Stimulated activated effector memory CD8-positive, alpha-beta T cell treated with anti-CD3 and anti-CD28 coated beads, Interleukin-12 subunit alpha, Interleukin-12 subunit beta, amount 100 ng/mL, for 72 hours (primary cell): ENCODE results near the gene SERINC2.

Experiments
- ATAC-seq: fragments of 150-1000 bp; cut with Tn5 transposase; 2 replicates; pipeline ENCODE4 v1.10.0; 2021
- DNase-seq, 2 donors: peaks; one replicate each; pipeline ENCODE4 v3.0.0; 2021 to 2022; ENCODE audit warnings: low spot score in 2 of 2
- H3K27ac Mint-ChIP-seq: one replicate; pipeline ENCODE4 v1.8.0; 2022; ENCODE audit warnings: mild to moderate bottlenecking, mixed read lengths
- H3K36me3 Mint-ChIP-seq: one replicate; pipeline ENCODE4 v1.8.0; 2022; ENCODE audit warnings: mild to moderate bottlenecking, mixed read lengths
- H3K4me1 Mint-ChIP-seq: one replicate; pipeline ENCODE4 v1.8.0; 2022; ENCODE audit warnings: mixed read lengths
- H3K4me3 Mint-ChIP-seq: one replicate; pipeline ENCODE4 v1.8.0; 2022; ENCODE audit warnings: mild to moderate bottlenecking, mixed read lengths
- H3K9me3 Mint-ChIP-seq: one replicate; pipeline ENCODE4 v1.8.0; 2022; ENCODE audit warnings: mixed read lengths

SERINC2 gene

DNA sequence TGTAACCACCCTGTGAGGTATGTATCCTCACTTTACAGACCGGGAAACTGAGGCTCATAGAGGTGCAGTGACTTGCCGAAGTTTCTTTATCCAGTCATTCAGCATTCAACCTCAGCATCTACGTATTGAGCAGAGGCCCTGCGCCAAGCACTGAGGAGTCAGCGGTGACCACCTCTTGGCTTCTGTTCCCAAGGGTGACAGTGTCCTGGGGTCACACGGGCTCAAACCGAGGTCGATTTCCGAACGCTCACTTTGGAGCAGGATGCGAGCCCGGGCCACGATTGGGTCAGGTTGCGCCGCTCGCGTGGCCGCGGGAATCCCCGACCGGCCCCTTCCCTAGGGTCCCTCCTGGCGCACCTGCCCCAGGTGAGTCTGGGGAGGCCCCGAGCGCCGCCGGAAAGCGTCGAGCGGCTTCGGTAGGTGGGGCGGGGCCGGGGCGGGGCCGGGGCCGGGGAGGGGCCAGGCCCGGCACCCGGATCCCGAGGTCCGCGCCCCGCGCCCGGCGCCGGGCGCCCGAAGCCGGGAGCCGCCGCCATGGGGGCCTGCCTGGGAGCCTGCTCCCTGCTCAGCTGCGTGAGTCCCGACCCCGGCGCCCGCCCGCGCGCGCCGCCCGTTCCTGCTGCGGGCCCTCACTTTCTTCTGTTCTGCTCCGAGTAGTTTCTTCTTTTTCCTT is at the start of gene SERINC2:
Gene SERINC2 (plus strand): TSS at position 482 of the 673 bp plus-strand sequence. CDS start 53 bp downstream, at position 535.
- ATAC-seq (peak; percentile 55), DNase-seq (no peak)
- H3K36me3 Mint-ChIP-seq: no peaks in the 10 kb centered on the region
- H3K4me1 Mint-ChIP-seq: peaks cover 21% of the 10 kb centered on the region
- peak within 1 kb of the TSS; percentile 83 for H3K4me3 Mint-ChIP-seq
- H3K27ac Mint-ChIP-seq: peak within 1 kb of the TSS; percentile 30
- no peaks in the 10 kb centered on the region for H3K9me3 Mint-ChIP-seq

DNA sequence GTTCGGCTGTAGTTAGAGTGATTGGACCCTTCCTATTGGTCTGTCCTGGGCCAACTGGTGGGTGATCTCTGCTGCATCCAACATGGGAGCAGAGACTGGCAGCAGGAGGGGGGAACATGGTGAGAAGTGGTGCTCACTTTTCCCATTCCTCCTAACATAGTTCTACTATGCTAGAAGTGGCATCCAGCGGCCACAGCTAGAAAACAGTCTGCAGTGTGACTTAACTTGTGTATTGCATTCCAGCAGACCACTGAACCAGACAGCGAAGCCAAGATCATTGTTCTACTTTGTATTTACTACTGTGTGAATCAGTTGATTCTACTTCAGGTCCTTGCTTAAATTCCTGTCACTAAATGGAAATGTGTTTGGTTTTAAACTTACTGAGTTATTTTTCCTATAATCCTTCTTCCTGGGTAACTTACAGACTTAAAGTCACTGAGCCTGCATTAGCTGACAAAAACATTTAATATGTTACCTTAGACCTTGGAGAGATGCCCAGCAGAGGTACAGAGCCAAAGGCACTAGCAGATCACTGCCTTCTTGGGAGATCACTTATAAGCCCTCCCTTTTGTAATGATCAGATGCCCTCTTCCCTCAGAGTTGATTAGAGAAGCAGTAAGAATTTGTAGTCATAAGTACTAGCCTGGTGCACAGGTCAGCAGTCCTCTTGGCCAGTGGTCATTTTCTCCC is 48.3 kb upstream of the SERINC2 start:
- ATAC-seq (no peak), DNase-seq (no peak)
- no peak overlapping the region for H3K27ac Mint-ChIP-seq
- no peaks in the 10 kb centered on the region for H3K4me1 Mint-ChIP-seq
- no peaks in the 10 kb centered on the region for H3K9me3 Mint-ChIP-seq
- H3K36me3 Mint-ChIP-seq: peaks cover 29% of the 10 kb centered on the region
- no peak overlapping the region for H3K4me3 Mint-ChIP-seq

GRCh38 chr1:31366796-31367195 is 46.2 kb upstream of the SERINC2 start:
- peaks cover under 1% of the 10 kb centered on the region for H3K4me1 Mint-ChIP-seq
- ATAC-seq (no peak), DNase-seq (no peak)
- no peak overlapping the region for H3K4me3 Mint-ChIP-seq
- H3K27ac Mint-ChIP-seq: no peak overlapping the region
- H3K9me3 Mint-ChIP-seq: no peaks in the 10 kb centered on the region
- peaks cover 29% of the 10 kb centered on the region for H3K36me3 Mint-ChIP-seq

- Mint-ChIP-seq H3K4me3 (no peak overlapping the region), H3K9me3 (no peaks in the 10 kb centered on the region), H3K36me3 (peaks cover 24% of the 10 kb centered on the region), H3K4me1 (peaks cover 19% of the 10 kb centered on the region), H3K27ac (no peak overlapping the region)
- DNase-seq (no peak), ATAC-seq (no peak)
Observed at GRCh38 chr1:31368611-31369107, 44.4 kb upstream of the SERINC2 start.

DNA sequence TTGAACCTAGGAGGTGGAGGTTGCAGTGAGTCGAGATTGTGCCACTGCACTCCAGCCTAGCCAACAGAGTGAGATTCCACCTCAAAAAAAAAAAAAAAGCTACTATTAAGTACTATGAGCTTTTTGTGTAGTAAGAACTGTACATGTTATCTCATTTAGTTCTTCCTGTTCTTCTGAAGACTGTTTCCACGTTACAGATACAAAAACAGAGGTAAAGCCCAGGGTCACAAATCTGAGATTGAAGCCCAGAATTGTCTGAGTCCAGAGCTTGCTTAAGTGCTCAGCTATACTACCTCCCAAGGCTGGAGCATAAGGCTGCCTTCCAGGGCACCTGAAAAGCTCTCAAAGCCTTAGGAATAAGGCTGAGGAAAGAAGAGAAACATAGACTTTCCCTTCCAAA is 43.0 kb upstream of the SERINC2 start:
- ATAC-seq (no peak), DNase-seq (no peak)
- Mint-ChIP-seq H3K36me3 (peaks cover 10% of the 10 kb centered on the region), H3K9me3 (no peaks in the 10 kb centered on the region), H3K4me3 (no peak overlapping the region), H3K4me1 (peaks cover 26% of the 10 kb centered on the region), H3K27ac (no peak overlapping the region)

GRCh38 chr1:31370565-31370964 is 42.4 kb upstream of the SERINC2 start:
- Mint-ChIP-seq H3K27ac (no peak overlapping the region), H3K4me3 (no peak overlapping the region), H3K36me3 (peaks cover 5% of the 10 kb centered on the region), H3K4me1 (peaks cover 26% of the 10 kb centered on the region), H3K9me3 (no peaks in the 10 kb centered on the region)
- ATAC-seq (no peak), DNase-seq (no peak)

- H3K27ac Mint-ChIP-seq: no peak overlapping the region
- H3K9me3 Mint-ChIP-seq: no peaks in the 10 kb centered on the region
- no peak for ATAC-seq
- DNase-seq: no peak
- H3K4me1 Mint-ChIP-seq: peaks cover 26% of the 10 kb centered on the region
- H3K36me3 Mint-ChIP-seq: no peaks in the 10 kb centered on the region
- no peak overlapping the region for H3K4me3 Mint-ChIP-seq
Observed at GRCh38 chr1:31371121-31371959, 41.7 kb upstream of the SERINC2 start.

DNA sequence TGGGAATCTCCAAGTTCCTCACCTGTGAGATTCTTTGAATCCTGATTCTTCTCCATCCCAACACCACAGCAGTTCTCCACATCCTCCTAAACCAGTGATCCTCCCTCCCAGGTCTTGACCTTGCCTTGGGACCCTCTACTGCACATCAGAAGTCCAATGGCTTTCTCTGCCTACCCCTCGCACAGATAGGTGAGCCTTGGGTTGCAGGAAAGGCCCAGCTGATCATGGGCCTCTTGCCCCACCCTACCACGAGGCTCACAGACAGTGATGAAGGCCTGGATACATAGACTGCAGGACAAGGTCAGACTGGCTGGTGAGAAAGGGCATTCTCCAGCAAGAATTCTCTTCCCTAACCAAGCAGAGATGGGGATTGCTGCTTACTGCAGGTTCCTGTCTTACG is 41.0 kb upstream of the SERINC2 start:
- H3K4me3 Mint-ChIP-seq: no peak overlapping the region
- H3K27ac Mint-ChIP-seq: peak overlapping the region; percentile 7
- no peak for ATAC-seq
- H3K4me1 Mint-ChIP-seq: peaks cover 26% of the 10 kb centered on the region
- no peak for DNase-seq
- no peaks in the 10 kb centered on the region for H3K36me3 Mint-ChIP-seq
- H3K9me3 Mint-ChIP-seq: no peaks in the 10 kb centered on the region

GRCh38 chr1:31372751-31373055 is 40.3 kb upstream of the SERINC2 start:
- DNase-seq (no peak), ATAC-seq (no peak)
- Mint-ChIP-seq H3K9me3 (no peaks in the 10 kb centered on the region), H3K4me3 (peak overlapping the region; percentile 75), H3K27ac (peak overlapping the region; percentile 7), H3K4me1 (peaks cover 26% of the 10 kb centered on the region), H3K36me3 (no peaks in the 10 kb centered on the region)

DNA sequence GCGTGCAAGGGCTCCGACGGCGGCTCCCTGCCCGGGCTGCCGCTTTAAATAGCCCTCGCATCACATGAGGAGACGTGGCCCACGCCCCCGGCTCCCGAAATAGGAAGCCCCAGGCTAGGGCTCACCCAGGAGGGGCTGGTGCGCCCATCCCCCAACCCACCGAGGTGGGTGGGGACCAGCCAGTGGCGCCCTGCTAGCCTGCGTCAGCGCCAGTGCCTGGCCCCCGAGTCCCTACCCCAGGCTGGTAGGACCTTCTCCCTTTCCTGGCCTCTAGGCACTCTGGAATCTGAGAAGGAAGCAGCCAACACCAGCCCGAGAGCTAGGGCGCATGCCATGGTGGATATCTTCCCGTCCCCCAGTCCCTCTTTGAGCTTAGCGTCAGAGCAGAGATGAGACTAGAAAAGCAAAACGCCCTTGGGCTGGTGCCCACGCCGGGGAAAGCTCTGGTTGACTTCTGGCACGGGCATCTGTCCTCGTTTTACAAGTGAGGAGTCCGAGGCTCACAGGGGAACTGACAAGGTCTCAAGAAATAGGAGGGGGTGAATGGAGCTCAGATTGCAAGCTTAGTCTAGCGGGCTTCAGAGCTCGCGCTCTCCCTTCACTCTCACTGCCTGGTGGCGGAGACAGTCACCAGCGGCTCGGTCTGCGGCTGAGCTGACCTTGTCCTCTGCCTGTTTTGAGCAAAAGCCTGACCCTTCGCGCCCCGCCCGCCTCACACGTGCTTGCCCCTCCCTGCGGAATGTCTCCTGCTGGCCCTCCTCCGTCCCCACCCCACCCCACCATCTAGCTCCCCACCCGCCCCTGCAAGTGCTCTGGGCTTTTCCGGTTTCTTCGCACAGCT is 39.7 kb upstream of the SERINC2 start, which contains the start of gene FABP3:
Gene FABP3 (minus strand): TSS at position 21 of the 841 bp plus-strand sequence. CDS start 62 bp downstream, outside the sequence.
- Mint-ChIP-seq H3K9me3 (no peaks in the 10 kb centered on the region), H3K36me3 (no peaks in the 10 kb centered on the region), H3K4me1 (peaks cover 26% of the 10 kb centered on the region), H3K4me3 (peak within 1 kb of the TSS; percentile 75), H3K27ac (peak within 1 kb of the TSS; percentile 7)
- DNase-seq (no peak), ATAC-seq (peak; percentile 70)

DNA sequence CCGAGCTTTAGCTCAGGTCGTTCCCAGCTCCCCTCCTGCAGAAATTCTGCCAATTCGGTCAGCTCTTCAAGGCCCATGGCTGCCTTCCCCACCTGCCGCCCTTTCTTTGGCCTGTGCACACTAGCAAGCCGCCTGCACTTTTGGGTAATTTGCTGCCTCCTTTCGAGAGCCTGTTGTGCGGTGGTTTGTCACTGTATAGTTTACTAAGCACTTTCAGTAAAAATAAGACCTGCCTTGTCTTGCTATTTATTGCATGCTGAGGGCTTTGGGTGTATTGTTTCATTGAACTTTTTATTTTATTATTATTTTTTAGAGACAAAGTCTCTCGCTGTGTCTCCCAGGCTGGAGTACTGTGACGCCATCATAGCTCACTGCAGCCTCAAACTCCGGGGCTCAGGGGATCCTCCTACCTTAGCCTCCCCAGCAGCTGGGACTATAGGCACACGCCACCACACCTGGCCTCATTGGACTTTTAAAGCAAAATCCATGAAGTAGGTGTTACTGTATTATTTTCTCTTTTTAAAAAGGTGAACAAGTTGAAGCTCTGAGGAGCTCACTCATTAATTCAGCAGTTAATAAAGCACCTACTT is 39.0 kb upstream of the SERINC2 start:
- Mint-ChIP-seq H3K9me3 (no peaks in the 10 kb centered on the region), H3K4me1 (peaks cover 26% of the 10 kb centered on the region), H3K36me3 (no peaks in the 10 kb centered on the region), H3K27ac (peak overlapping the region; percentile 7), H3K4me3 (peak overlapping the region; percentile 75)
- ATAC-seq: peak; percentile 42
- no peak for DNase-seq

- H3K27ac Mint-ChIP-seq: no peak overlapping the region
- no peak for DNase-seq
- H3K4me1 Mint-ChIP-seq: peaks cover 26% of the 10 kb centered on the region
- ATAC-seq: no peak
- H3K36me3 Mint-ChIP-seq: no peaks in the 10 kb centered on the region
- no peaks in the 10 kb centered on the region for H3K9me3 Mint-ChIP-seq
- no peak overlapping the region for H3K4me3 Mint-ChIP-seq
Observed at GRCh38 chr1:31374511-31375196, 38.4 kb upstream of the SERINC2 start.

DNA sequence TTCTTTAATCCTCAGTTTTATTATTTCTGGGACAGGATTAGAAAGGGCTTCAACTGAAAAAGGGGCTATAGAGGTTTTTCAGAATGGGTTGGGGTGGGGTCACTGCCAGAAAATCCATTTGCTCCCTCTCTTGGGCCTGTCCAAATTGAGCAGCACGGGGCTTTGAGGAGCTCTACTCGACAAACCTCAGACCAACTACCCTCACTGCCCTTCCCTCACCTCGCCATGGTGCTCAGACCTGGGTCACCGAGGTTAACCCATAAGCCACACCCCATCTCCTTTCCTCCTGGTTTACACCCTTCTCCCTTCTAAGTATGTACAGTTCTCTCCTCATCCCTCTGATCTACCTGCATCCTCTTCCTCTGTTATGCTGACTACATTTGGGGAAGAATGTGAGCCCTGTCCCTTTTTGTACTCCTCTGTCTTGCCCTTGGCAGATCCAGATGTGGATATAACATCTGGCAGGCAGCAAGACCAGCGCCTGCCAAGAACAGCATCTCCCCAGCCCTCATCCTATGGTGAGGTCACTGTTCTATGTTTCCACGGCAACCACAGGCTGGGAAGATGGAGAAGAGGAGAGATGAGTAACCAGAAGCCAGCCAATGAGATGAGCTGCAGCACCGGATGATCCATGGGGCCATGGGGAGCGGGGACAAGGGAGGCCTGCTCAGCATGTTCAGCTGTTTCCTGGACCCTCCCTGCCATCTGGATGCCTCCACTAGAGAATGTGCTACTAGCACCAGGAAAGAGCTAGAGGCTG is 36.5 kb upstream of the SERINC2 start:
- no peak overlapping the region for H3K27ac Mint-ChIP-seq
- no peak for DNase-seq
- H3K36me3 Mint-ChIP-seq: no peaks in the 10 kb centered on the region
- peaks cover 26% of the 10 kb centered on the region for H3K4me1 Mint-ChIP-seq
- no peaks in the 10 kb centered on the region for H3K9me3 Mint-ChIP-seq
- no peak overlapping the region for H3K4me3 Mint-ChIP-seq
- ATAC-seq: no peak
